H1 (cell line): Measurements from ENCODE around the gene TYW1B. TPM values are rescaled to one million over a fixed set of nuclear protein-coding genes. Genes with fewer than 3 reads are reported as not detected.
"Not testable (repeated sequence)": the region's sequence is repeated elsewhere in the genome, so short reads cannot be mapped to it uniquely, and the experiment has no call there.

Experiments
- CTCF ChIA-PET: fragments of 300-600 bp; sonication (Branson Sonifier 250); formaldehyde crosslinking; loops from one replicate; lab custom pipeline; 2021; ENCODE audit not compliant: partially characterized antibody; lab: Charles Lee
- POLR2A ChIA-PET: fragments of 300-600 bp; sonication (Branson Sonifier 250); formaldehyde crosslinking; loops from one replicate; lab custom pipeline; 2021; ENCODE audit warnings: inconsistent platforms; ENCODE audit not compliant: partially characterized antibody; lab: Charles Lee
- DNase-seq, 2 experiments: peaks; one replicate each; pipeline versions ENCODE4 v3.0.0 to v3.0.0-alpha.2; 2010 to 2022; ENCODE audit warnings: low spot score in 2 of 2, low read depth in 1 of 2, mixed read lengths in 1 of 2
- FAIRE-seq: peaks from 2 replicates; lab custom pipeline; 2011; peaks lifted over from hg19 to GRCh38; lab: Jason Lieb, UNC
- H2AFZ ChIP-seq: 2 replicates; pipeline ENCODE4 v1.8.1; 2012; ENCODE audit warnings: low read length, inconsistent platforms
- H2AK5ac ChIP-seq: 2 replicates; pipeline ENCODE4 v1.6.1; 2013; ENCODE audit warnings: low read depth, low read length
- H2BK120ac ChIP-seq: replicated peaks from 2 replicates; pipeline ENCODE3; 2013; ENCODE audit warnings: low read depth, low read length, inconsistent platforms
- H2BK12ac ChIP-seq: 2 replicates; pipeline ENCODE4 v1.6.1; 2013; ENCODE audit warnings: low read depth, low read length
- H2BK15ac ChIP-seq: 2 replicates; pipeline ENCODE4 v1.6.1; 2013; ENCODE audit warnings: low read length
- H2BK20ac ChIP-seq: 2 replicates; pipeline ENCODE4 v1.6.1; 2013; ENCODE audit warnings: low read length
- H2BK5ac ChIP-seq: 2 replicates; pipeline ENCODE4 v1.6.1; 2013; ENCODE audit warnings: low read depth, low read length
- H3K14ac ChIP-seq: 2 replicates; pipeline ENCODE4 v1.6.1; 2013; ENCODE audit warnings: inconsistent platforms; ENCODE audit not compliant: insufficient read length
- H3K18ac ChIP-seq: 2 replicates; pipeline ENCODE4 v1.6.1; 2013; ENCODE audit warnings: low read length; ENCODE audit errors: extremely low read depth
- H3K23ac ChIP-seq: 2 replicates; pipeline ENCODE4 v1.6.1; 2013; ENCODE audit warnings: inconsistent platforms; ENCODE audit not compliant: insufficient read length
- H3K23me2 ChIP-seq: 2 replicates; pipeline ENCODE4 v1.6.1; 2013; ENCODE audit warnings: low read depth, low read length
- H3K27ac ChIP-seq: 2 replicates; pipeline ENCODE4 v1.6.1; 2011; ENCODE audit warnings: low read depth, low read length, inconsistent platforms
- H3K27me3 ChIP-seq, 4 experiments: replicated peaks in 1 of 4; 1 replicate in 1 of 4; 2 replicates in 3 of 4; pipeline versions ENCODE4 v1.6.1 to v1.8.1; 2011 to 2013; ENCODE audit warnings: low read length in 3 of 4, mild to moderate bottlenecking in 3 of 4, inconsistent platforms in 2 of 4, mixed read lengths in 2 of 4, moderate library complexity in 1 of 4; ENCODE audit not compliant: control insufficient read depth in 3 of 4, insufficient read depth in 3 of 4; ENCODE audit errors: extremely low read depth in 1 of 4
- H3K36me3 ChIP-seq, 4 experiments: 2 replicates each; pipeline versions ENCODE4 v1.6.1 to v1.8.1; 2011 to 2013; ENCODE audit warnings: mild to moderate bottlenecking in 4 of 4, low read length in 3 of 4, moderate library complexity in 2 of 4, control low read depth in 1 of 4, inconsistent platforms in 1 of 4; ENCODE audit not compliant: insufficient read depth in 4 of 4, control insufficient read depth in 2 of 4
- H3K4ac ChIP-seq: replicated peaks from 2 replicates; pipeline ENCODE3; 2013; ENCODE audit warnings: low read length, low read depth, mixed read lengths, inconsistent platforms; ENCODE audit not compliant: insufficient read length
- H3K4me1 ChIP-seq, 4 experiments: replicated peaks in 1 of 4; 1 replicate in 1 of 4; 2 replicates in 3 of 4; pipeline versions ENCODE4 v1.6.1 to v1.8.1; 2011 to 2013; ENCODE audit warnings: low read length in 3 of 4, inconsistent platforms in 2 of 4, mixed read lengths in 1 of 4; ENCODE audit not compliant: insufficient read depth in 4 of 4, control insufficient read depth in 3 of 4
- H3K4me2 ChIP-seq, 2 experiments: 2 replicates each; pipeline versions ENCODE4 v1.6.1 to v1.8.1; 2011 to 2013; ENCODE audit warnings: low read depth in 2 of 2, low read length in 2 of 2, control low read depth in 1 of 2, inconsistent platforms in 1 of 2, mild to moderate bottlenecking in 1 of 2; ENCODE audit not compliant: insufficient read depth in 1 of 2
- H3K4me3 ChIP-seq, 4 experiments: fragments of 200-600, 300-600 bp in 1 of 4; sonication (generic), shearing (Covaris generic), sonication (Bioruptor Twin) in 1 of 4; 2 replicates each; pipeline versions ENCODE4 v1.5.1 to v1.8.1; 2011 to 2016; ENCODE audit warnings: low read length in 4 of 4, low read depth in 3 of 4, control low read depth in 2 of 4, inconsistent platforms in 2 of 4, mild to moderate bottlenecking in 2 of 4, mixed read lengths in 1 of 4, moderate library complexity in 1 of 4; ENCODE audit not compliant: insufficient read depth in 2 of 4; ENCODE audit errors: extremely low read depth in 1 of 4
- H3K56ac ChIP-seq: replicated peaks from 2 replicates; pipeline ENCODE3; 2013; ENCODE audit warnings: low read depth, mild to moderate bottlenecking, mixed read lengths, low read length, inconsistent platforms; ENCODE audit not compliant: insufficient read length
- H3K79me1 ChIP-seq: 2 replicates; pipeline ENCODE4 v1.6.1; 2013; ENCODE audit warnings: low read depth, low read length, control low read depth
- H3K79me2 ChIP-seq, 2 experiments: 2 replicates each; pipeline versions ENCODE4 v1.6.1 to v1.8.1; 2012 to 2013; ENCODE audit warnings: low read length in 2 of 2, mild to moderate bottlenecking in 2 of 2, inconsistent platforms in 1 of 2; ENCODE audit not compliant: insufficient read depth in 2 of 2, control insufficient read depth in 1 of 2
- H3K9ac ChIP-seq, 4 experiments: replicated peaks in 1 of 4; 1 replicate in 1 of 4; 2 replicates in 3 of 4; pipeline versions ENCODE4 v1.6.1 to v1.8.1; 2011 to 2013; ENCODE audit warnings: low read depth in 3 of 4, low read length in 3 of 4, control low read depth in 2 of 4, mild to moderate bottlenecking in 2 of 4, moderate library complexity in 2 of 4, inconsistent platforms in 1 of 4; ENCODE audit errors: extremely low read depth in 1 of 4
- H3K9me3 ChIP-seq, 2 experiments: 2 replicates each; pipeline versions ENCODE4 v1.6.1 to v1.8.1; 2012 to 2013; ENCODE audit warnings: mild to moderate bottlenecking in 2 of 2, moderate library complexity in 2 of 2, control low read depth in 1 of 2, inconsistent platforms in 1 of 2, low read depth in 1 of 2, low read length in 1 of 2, mixed read lengths in 1 of 2; ENCODE audit not compliant: insufficient read depth in 2 of 2
- H4K20me1 ChIP-seq, 2 experiments: replicated peaks in 1 of 2; 2 replicates each; pipeline versions ENCODE3 to v1.8.1; 2011 to 2013; ENCODE audit warnings: inconsistent platforms in 2 of 2, low read length in 2 of 2, mild to moderate bottlenecking in 1 of 2; ENCODE audit not compliant: insufficient read depth in 2 of 2, control insufficient read depth in 1 of 2
- H4K5ac ChIP-seq: 2 replicates; pipeline ENCODE4 v1.6.1; 2013; ENCODE audit warnings: low read length, low read depth, mixed read lengths, inconsistent platforms; ENCODE audit not compliant: insufficient read length
- H4K8ac ChIP-seq: 2 replicates; pipeline ENCODE4 v1.8.0; 2013; ENCODE audit warnings: mild to moderate bottlenecking, moderate library complexity, low read length, inconsistent platforms; ENCODE audit not compliant: insufficient read depth; ENCODE audit errors: extremely low read depth
- H4K91ac ChIP-seq: replicated peaks from 2 replicates; pipeline ENCODE3; 2013; ENCODE audit warnings: low read length, mixed read lengths, inconsistent platforms; ENCODE audit not compliant: insufficient read length
- HDAC2 ChIP-seq, 2 experiments: fragments of 300-600 bp in 1 of 2; sonication (generic) in 1 of 2; IDR thresholded peaks; 2 replicates each; pipeline ENCODE4 v1.6.1; 2011 to 2012; ENCODE audit warnings: low read depth in 2 of 2, low read length in 2 of 2, mild to moderate bottlenecking in 2 of 2, moderate library complexity in 2 of 2, borderline replicate concordance in 1 of 2, inconsistent platforms in 1 of 2
- JUND ChIP-seq: IDR thresholded peaks from 2 replicates; pipeline ENCODE4 v1.6.1; 2011; ENCODE audit warnings: mild to moderate bottlenecking, improper control_type of control experiment, low read length
- RFX5 ChIP-seq: IDR thresholded peaks from 2 replicates; pipeline ENCODE4 v1.6.1; 2011; ENCODE audit warnings: low read depth, low read length, improper control_type of control experiment, borderline replicate concordance
- RXRA ChIP-seq: IDR thresholded peaks from 2 replicates; pipeline ENCODE4 v1.6.1; 2011; ENCODE audit warnings: low read depth, mild to moderate bottlenecking, low read length, moderate library complexity; ENCODE audit not compliant: insufficient read depth
- SAP30 ChIP-seq: fragments of 300-600 bp; sonication (generic); IDR thresholded peaks from 2 replicates; pipeline ENCODE4 v1.7.1; 2012; ENCODE audit warnings: low read length, moderate library complexity, mild to moderate bottlenecking, inconsistent platforms; ENCODE audit not compliant: insufficient read depth, insufficient replicate concordance
- TBP ChIP-seq: IDR thresholded peaks from 2 replicates; pipeline ENCODE4 v1.6.1; 2011; ENCODE audit warnings: low read depth, low read length, improper control_type of control experiment
- WGBS, 2 experiments: shearing (Covaris generic) in 1 of 2; methylation state at CpG; one replicate each; pipeline versions ENCODE4 v1.1.6 to v1.1.7; 2013 to 2015; ENCODE audit warnings: low lambda C conversion rate in 2 of 2, mixed read lengths in 2 of 2, inconsistent platforms in 1 of 2, low coverage in 1 of 2, missing lambda C conversion rate in 1 of 2; ENCODE audit not compliant: insufficient replicate concordance in 2 of 2, insufficient coverage in 1 of 2, insufficient read length in 1 of 2; ENCODE audit errors: extremely low coverage in 1 of 2, missing lambda C conversion rate in 1 of 2; 5-methylcytosine and 5-hydroxymethylcytosine counted together
- polyA plus RNA-seq, 7 experiments: library from polyadenylated mRNA; depleted of rRNA in 3 of 7; stranded (reverse) in 5 of 7; unstranded in 2 of 7; fragments of >200 nt in 5 of 7; fragments of 200-250 nt in 2 of 7; gene quantifications; 1 replicate in 5 of 7; 2 replicates in 1 of 7; 4 replicates in 1 of 7; pipeline versions ENCODE4 v1.2.1 to v1.2.3, GENCODE V29; 2011 to 2013; ENCODE audit warnings: missing spikeins in 2 of 7, mixed read lengths in 2 of 7
- total RNA-seq: library from RNA; stranded (reverse); fragmentation: NEBNext Ultra II Directional; extraction: Animal tissue kit (Norgen Biotek cat#: 25700); gene quantifications from 2 replicates; pipeline ENCODE4 v1.2.1, GENCODE V29; 2021

TYW1B gene
- total and polyA plus RNA-seq, 2 of the 8 experiments (the other 6 are each of a cell fraction or from before 2014, with no cell fraction given) = 6.8 to 12.6 TPM

DNA sequence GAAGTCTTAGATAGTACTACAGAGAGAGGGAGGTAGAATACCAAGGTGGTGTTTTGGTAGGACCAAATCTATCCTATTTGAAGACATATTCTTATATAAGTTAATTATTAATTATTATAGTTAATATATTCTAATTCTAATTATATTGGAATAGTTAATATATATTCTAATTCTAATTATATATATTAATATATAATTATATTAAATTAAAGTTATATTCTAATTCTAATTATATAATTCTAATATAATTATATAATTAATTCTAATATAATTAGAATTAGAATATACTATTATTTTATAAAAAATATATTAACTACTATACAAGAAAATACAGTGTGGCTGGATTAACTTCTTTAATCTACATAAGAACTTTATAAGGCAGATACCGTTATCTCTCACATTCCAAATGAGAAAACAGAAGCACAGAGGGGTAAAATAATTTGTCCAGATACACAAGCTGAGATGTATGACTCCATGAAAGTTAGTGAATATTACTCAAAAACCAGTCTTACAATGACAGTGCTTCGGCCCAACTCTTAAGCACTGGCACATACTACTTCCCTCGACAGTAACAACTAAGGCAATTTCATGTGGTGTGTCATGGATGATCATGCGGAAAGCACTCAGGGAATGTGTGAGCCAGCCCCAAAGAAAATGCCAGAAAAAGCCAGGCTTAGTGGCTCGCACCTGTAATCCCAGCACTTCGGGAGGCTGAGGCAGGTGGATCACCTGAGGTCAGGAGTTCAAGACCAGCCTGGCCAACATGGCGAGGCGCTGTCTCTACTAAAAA, 42.6 kb downstream of the TYW1B start (continued):
- TF ChIP-seq RXRA (no peak), SAP30 (no peak), HDAC2 (IDR thresholded peaks at IDR 0.05; ENCODE audit: borderline replicate concordance in 1 of 2, low read depth in 2 of 2, low read length in 2 of 2) (no peak), JUND (no peak), RFX5 (no peak), TBP (no peak)

DNA sequence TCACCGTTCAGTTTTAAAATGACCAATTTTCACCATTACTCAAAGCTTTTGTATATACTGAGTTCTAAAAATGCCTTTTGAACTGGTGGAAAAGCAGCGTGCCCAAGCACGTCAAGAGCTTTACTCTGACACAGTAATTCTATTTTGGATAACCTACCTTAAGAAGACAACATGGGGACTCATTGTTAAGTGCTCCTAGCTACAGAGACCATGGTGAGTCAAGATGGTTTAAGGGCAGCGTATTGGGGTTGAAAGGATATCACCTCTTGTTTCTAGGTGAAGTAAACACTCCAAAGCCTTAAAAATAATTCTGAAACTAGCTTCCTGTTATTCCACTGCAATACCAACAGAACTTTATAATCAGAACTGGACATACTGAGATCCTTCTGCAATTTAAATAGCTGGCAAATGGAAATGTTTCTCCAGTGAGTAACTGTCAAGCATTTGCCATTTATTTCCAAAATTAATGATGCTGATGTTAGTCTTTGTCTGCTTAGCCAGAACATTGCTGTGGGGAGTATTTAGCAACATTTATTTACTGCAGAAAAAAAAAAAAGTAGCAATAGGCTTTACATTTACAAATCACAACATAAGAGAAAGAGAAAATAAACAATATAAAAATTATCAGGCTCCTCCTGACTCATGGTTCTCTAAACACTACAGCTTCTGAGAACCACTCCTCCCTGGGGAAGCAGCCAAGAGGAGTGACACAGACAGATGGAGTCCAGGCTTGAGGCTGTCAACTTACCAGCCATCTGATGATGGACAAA, 44.2 kb downstream of the TYW1B start:
- H4K20me1 ChIP-seq, H3K27me3 ChIP-seq, H3K23me2 ChIP-seq, H3K79me2 ChIP-seq, H2BK12ac ChIP-seq, H3K23ac ChIP-seq, DNase-seq, H3K4me3 ChIP-seq, H2BK120ac ChIP-seq, H2AK5ac ChIP-seq, H2BK5ac ChIP-seq, H3K4ac ChIP-seq, H3K4me2 ChIP-seq, H3K79me1 ChIP-seq, H3K27ac ChIP-seq, H4K5ac ChIP-seq, H3K18ac ChIP-seq, H4K8ac ChIP-seq, H2BK15ac ChIP-seq, H3K9ac ChIP-seq, H2BK20ac ChIP-seq, H4K91ac ChIP-seq, POLR2A ChIA-PET, FAIRE-seq, H2AFZ ChIP-seq, H3K36me3 ChIP-seq, H3K9me3 ChIP-seq, CTCF ChIA-PET, H3K4me1 ChIP-seq, H3K56ac ChIP-seq, H3K14ac ChIP-seq: not testable (repeated sequence)
- 72% methylated on average over 4 of the region's 4 CpGs; no CpG with 5 or more reads in 1 of the 2 experiments for WGBS, 2 experiments
